ENCODE data around the gene GTF2H3. TPM values are rescaled to one million over a fixed set of nuclear protein-coding genes. Genes with fewer than 3 reads are reported as not detected.

The GTF2H3 gene
- total and polyA plus RNA-seq, 10 of the 15 experiments (the other 5 are each of a cell fraction or from before 2014, with no cell fraction given), result 20.6 to 62.9 (median 34.7) TPM

DNA sequence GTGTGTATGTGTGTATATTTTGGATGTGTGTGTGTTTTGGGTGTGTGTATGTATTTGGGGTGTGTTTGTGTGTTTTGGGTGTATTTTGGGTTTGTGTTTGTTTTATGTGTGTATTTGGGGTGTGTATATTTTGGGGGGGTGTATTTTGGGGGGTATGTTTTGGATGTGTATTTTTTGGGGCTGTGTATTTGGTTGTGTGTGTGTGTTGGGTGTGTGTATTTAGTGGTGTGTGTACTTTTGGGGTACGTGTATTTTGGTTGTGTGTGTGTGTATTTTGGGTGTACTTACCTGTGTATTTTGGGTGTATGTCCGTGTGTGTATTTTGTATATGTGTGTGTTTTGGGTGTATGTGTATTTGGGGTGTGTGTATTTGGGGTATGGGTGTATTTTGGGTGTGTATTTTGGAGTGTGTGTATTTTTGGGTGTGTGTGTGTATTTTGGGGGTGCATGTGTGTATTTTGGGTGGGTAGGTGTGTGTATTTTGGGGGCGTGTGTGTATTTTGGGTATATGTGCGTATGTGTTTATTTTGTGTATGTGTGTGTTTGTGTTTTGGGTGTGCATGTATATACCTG, 20.6 kb downstream of the GTF2H3 start:
- no peaks in the 10 kb centered on the region for H3K79me2 ChIP-seq (ENCODE audit: control insufficient read depth, insufficient read depth, low read length)
- H3K9ac ChIP-seq (ENCODE audit: control insufficient read depth, insufficient read depth, low read length), result no peak overlapping the region
- ChIA-PET POLR2A (interaction anchor here (0.6 kb wide), 1 partner anchor 222 kb away, joined by 3 read pairs; no protein-coding TSS in a partner anchor), RAD21 (ENCODE audit: unreplicated experiment) (no interaction called here), CTCF (no interaction called here), SMC1A (ENCODE audit: uncharacterized antibody, unreplicated experiment) (no interaction called here)
- H3K4me2 ChIP-seq (ENCODE audit: control insufficient read depth, insufficient read depth), result peak overlapping the region; percentile 89; the same call in 1 of the 2 replicates
- FAIRE-seq, result no peak
- intact Hi-C loops (cut with micrococcal nuclease; ENCODE audit: unreplicated experiment) (no loop called here), in situ Hi-C loops (cut with MboI) (no loop called here)
- no peak overlapping the region for H3K4me3 ChIP-seq
- H2AFZ ChIP-seq (ENCODE audit: control insufficient read depth, low read depth, low read length), result no peak overlapping the region
- 0 out of 2 replicates have a peak, but pooled peaks have one; percentile 47 for TF ChIP-seq HDGF (IDR thresholded peaks at IDR 0.05)
- no peak for TF ChIP-seq SREBF2 (IDR thresholded peaks at IDR 0.05; ENCODE audit: low read length)
- no peak for TF ChIP-seq CHD2 (IDR thresholded peaks at IDR 0.05; ENCODE audit: borderline replicate concordance, low read depth, low read length)
- no peak for TF ChIP-seq KAT2A (conservative IDR thresholded peaks at IDR 0.05; ENCODE audit: control insufficient read depth, low read depth, low read length)
- TF ChIP-seq, protein P1, sequence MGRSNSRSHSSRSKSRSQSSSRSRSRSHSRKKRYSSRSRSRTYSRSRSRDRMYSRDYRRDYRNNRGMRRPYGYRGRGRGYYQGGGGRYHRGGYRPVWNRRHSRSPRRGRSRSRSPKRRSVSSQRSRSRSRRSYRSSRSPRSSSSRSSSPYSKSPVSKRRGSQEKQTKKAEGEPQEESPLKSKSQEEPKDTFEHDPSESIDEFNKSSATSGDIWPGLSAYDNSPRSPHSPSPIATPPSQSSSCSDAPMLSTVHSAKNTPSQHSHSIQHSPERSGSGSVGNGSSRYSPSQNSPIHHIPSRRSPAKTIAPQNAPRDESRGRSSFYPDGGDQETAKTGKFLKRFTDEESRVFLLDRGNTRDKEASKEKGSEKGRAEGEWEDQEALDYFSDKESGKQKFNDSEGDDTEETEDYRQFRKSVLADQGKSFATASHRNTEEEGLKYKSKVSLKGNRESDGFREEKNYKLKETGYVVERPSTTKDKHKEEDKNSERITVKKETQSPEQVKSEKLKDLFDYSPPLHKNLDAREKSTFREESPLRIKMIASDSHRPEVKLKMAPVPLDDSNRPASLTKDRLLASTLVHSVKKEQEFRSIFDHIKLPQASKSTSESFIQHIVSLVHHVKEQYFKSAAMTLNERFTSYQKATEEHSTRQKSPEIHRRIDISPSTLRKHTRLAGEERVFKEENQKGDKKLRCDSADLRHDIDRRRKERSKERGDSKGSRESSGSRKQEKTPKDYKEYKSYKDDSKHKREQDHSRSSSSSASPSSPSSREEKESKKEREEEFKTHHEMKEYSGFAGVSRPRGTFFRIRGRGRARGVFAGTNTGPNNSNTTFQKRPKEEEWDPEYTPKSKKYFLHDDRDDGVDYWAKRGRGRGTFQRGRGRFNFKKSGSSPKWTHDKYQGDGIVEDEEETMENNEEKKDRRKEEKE (IDR thresholded peaks at IDR 0.05), result no peak
- no peak for TF ChIP-seq ZNF384 (IDR thresholded peaks at IDR 0.05; ENCODE audit: borderline replicate concordance, low read depth, low read length)
- TF ChIP-seq NFIC (IDR thresholded peaks at IDR 0.05; ENCODE audit: low read depth, low read length), result no peak
- no peak for TF ChIP-seq RFX5 (IDR thresholded peaks at IDR 0.05; ENCODE audit: low read depth, low read length)
- H3K36me3 ChIP-seq (ENCODE audit: control insufficient read depth in 2 of 2, insufficient read depth in 2 of 2, low read length in 1 of 2), result peaks cover 8 to 18% of the 10 kb centered on the region in 2 experiments; a peak in 3 of 4 replicates
- 93% methylated on average over 4 of the region's 4 CpGs for WGBS (ENCODE audit: insufficient coverage, insufficient replicate concordance, low lambda C conversion rate, missing lambda C conversion rate)
- BruUV-seq (replicated peaks), result no TSS peak
- no peaks in the 10 kb centered on the region for H3K27me3 ChIP-seq (replicated peaks in 1 of 2; ENCODE audit: control insufficient read depth in 2 of 2, insufficient read depth in 2 of 2, low read length in 1 of 2)
- no peaks in the 10 kb centered on the region for H4K20me1 ChIP-seq (ENCODE audit: control insufficient read depth, insufficient read depth)
- H3K4me1 ChIP-seq (ENCODE audit: control insufficient read depth, insufficient read depth, low read length), result peaks cover 21% of the 10 kb centered on the region
- DNase-seq (ENCODE audit: low read depth, low spot score), result no peak
- ATAC-seq, result no peak
- no peak overlapping the region for H3K27ac ChIP-seq (ENCODE audit: control insufficient read depth, insufficient read depth)
- H3K9me3 ChIP-seq (replicated peaks; ENCODE audit: control insufficient read depth, insufficient read depth, low read length), result no peaks in the 10 kb centered on the region
